T-cell (primary cell): Measurements from ENCODE around the gene TMEM163. TPM values are rescaled to one million over a fixed set of nuclear protein-coding genes. Genes with fewer than 3 reads are reported as not detected.
"Not testable (repeated sequence)": the region's sequence is repeated elsewhere in the genome, so short reads cannot be mapped to it uniquely, and the experiment has no call there.

Experiments used
- ATAC-seq, 4 experiments: fragments of 200-7000 bp in 3 of 4; fragments of 150-1000 bp in 1 of 4; cut with Tn5 transposase; replicated peaks in 1 of 4; 1 replicate in 3 of 4; 2 replicates in 1 of 4; pipeline ENCODE4 v1.10.0; 2021; ENCODE audit warnings: moderate library complexity in 3 of 4, mild to moderate bottlenecking in 2 of 4, moderate number of reproducible peaks in 1 of 4
- CTCF ChIA-PET, 2 donors: fragments of 300-600 bp; sonication (Branson Sonifier 250); formaldehyde crosslinking; loops; one replicate each; lab custom pipeline; 2022; ENCODE audit warnings: antibody characterized with exemption in 2 of 2; lab: Charles Lee
- POLR2A ChIA-PET, 2 donors: fragments of 300-600 bp; sonication (Branson Sonifier 250); formaldehyde crosslinking; loops; one replicate each; lab custom pipeline; 2022; ENCODE audit warnings: antibody characterized with exemption in 2 of 2; lab: Charles Lee
- DNase-seq, 35 experiments: peaks; one replicate each; pipeline versions ENCODE4 v3.0.0 to v3.0.0-alpha.2; 2013 to 2023
- H3K27ac ChIP-seq: one replicate; pipeline ENCODE4 v1.5.1; 2013; ENCODE audit warnings: low read length
- H3K27me3 ChIP-seq, 2 experiments: replicated peaks in 1 of 2; 1 replicate in 1 of 2; 2 replicates in 1 of 2; pipeline versions ENCODE4 v1.6.1 to v1.7.0; 2013; ENCODE audit warnings: low read length in 1 of 2, mixed read lengths in 1 of 2; ENCODE audit not compliant: control insufficient read depth in 2 of 2, insufficient read depth in 2 of 2; ENCODE audit errors: extremely low read depth in 1 of 2
- H3K36me3 ChIP-seq, 2 donors: 1 replicate in 1 of 2; 2 replicates in 1 of 2; pipeline versions ENCODE4 v1.6.1 to v1.7.0; 2013; ENCODE audit warnings: low read length in 1 of 2; ENCODE audit not compliant: control insufficient read depth in 2 of 2, insufficient read depth in 1 of 2; ENCODE audit errors: extremely low read depth in 1 of 2
- H3K4me1 ChIP-seq, 2 experiments: 1 replicate in 1 of 2; 2 replicates in 1 of 2; pipeline versions ENCODE4 v1.6.1 to v1.7.0; 2013; ENCODE audit warnings: low read length in 2 of 2, mixed read lengths in 1 of 2; ENCODE audit not compliant: insufficient read depth in 2 of 2, control insufficient read depth in 1 of 2; ENCODE audit errors: extremely low read depth in 1 of 2
- H3K4me3 ChIP-seq, 2 donors: 1 replicate in 1 of 2; 2 replicates in 1 of 2; pipeline versions ENCODE4 v1.5.1 to v1.7.0; 2013; ENCODE audit warnings: mild to moderate bottlenecking in 2 of 2, low read length in 1 of 2, moderate library complexity in 1 of 2; ENCODE audit not compliant: control insufficient read depth in 1 of 2; ENCODE audit errors: extremely low read depth in 1 of 2
- H3K9me3 ChIP-seq: 2 replicates; pipeline ENCODE4 v1.7.0; 2013
- H3K27ac Mint-ChIP-seq, 2 donors: one replicate each; pipeline ENCODE4 v1.8.0; 2020 to 2021; ENCODE audit warnings: mild to moderate bottlenecking in 2 of 2, mixed read lengths in 2 of 2
- H3K27me3 Mint-ChIP-seq, 2 donors: one replicate each; pipeline ENCODE4 v1.8.0; 2021 to 2022; ENCODE audit warnings: mixed read lengths in 2 of 2
- H3K36me3 Mint-ChIP-seq: one replicate; pipeline ENCODE4 v1.8.0; 2021; ENCODE audit warnings: mixed read lengths
- H3K4me1 Mint-ChIP-seq, 3 donors: one replicate each; pipeline ENCODE4 v1.8.0; 2020 to 2022; ENCODE audit warnings: mixed read lengths in 3 of 3, mild to moderate bottlenecking in 1 of 3
- H3K4me3 Mint-ChIP-seq, 3 donors: one replicate each; pipeline ENCODE4 v1.8.0; 2020 to 2022; ENCODE audit warnings: mild to moderate bottlenecking in 3 of 3, mixed read lengths in 3 of 3, moderate library complexity in 3 of 3
- H3K9me3 Mint-ChIP-seq, 3 donors: one replicate each; pipeline ENCODE4 v1.8.0; 2020 to 2022; ENCODE audit warnings: mixed read lengths in 3 of 3
- WGBS: methylation state at CpG from one replicate; pipeline ENCODE4 v1.1.5; 2013; ENCODE audit warnings: missing lambda C conversion rate; ENCODE audit not compliant: insufficient coverage; 5-methylcytosine and 5-hydroxymethylcytosine counted together
- total RNA-seq, 35 experiments: library from RNA in 6 of 35; stranded (reverse) in 6 of 35; fragments of 120-200 nt in 1 of 35; gene quantifications; one replicate each; pipeline versions ENCODE4 v1.2.1 to v1.2.4 and lab custom pipeline; 2013 to 2026

The TMEM163 gene
- total RNA-seq, 5 donors from 2014 or later (not counting 1 experiment from before 2014, with no cell fraction given) = 0.18 to 0.73 (median 0.35) TPM

DNA sequence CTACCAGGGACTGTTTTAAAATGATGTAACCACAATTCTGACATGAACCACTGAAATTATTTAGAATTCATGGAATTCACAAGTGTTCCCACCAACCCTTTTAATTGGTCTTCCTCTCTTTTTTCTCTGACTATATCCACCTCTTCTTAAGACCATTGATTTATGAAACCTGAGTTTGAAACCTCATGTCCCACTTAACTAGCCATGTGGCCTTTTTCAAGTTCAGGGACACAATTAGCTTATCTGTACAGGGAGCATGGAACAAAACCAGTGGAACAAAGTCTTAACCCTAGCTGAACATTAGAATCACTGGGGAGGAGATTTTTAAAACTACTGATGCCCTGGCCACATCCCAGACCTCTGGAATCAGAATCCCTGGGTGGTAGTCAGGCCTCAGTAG lies 41.6 kb upstream of the TMEM163 start:
- no peak overlapping the region for H3K4me3 Mint-ChIP-seq
- no peak overlapping the region for H3K27ac ChIP-seq
- DNase-seq = no peak
- H3K27me3 Mint-ChIP-seq = peaks cover 15 to 28% of the 10 kb centered on the region in 2 donors
- no peaks in the 10 kb centered on the region for H3K9me3 ChIP-seq
- H3K4me1 Mint-ChIP-seq = peaks cover 0 to 9% (median 8%) of the 10 kb centered on the region in 3 donors
- peaks cover 0 to 10% of the 10 kb centered on the region in 2 experiments for H3K27me3 ChIP-seq
- ChIA-PET POLR2A (no interaction called here), CTCF (no interaction called here)
- H3K4me3 ChIP-seq = no peak overlapping the region
- peaks cover 4% of the 10 kb centered on the region for H3K36me3 Mint-ChIP-seq
- H3K27ac Mint-ChIP-seq = no peak overlapping the region
- ATAC-seq = no peak
- H3K4me1 ChIP-seq = no peaks in the 10 kb centered on the region
- H3K36me3 ChIP-seq = no peaks in the 10 kb centered on the region
- peaks cover 2 to 12% (median 10%) of the 10 kb centered on the region in 3 donors for H3K9me3 Mint-ChIP-seq

DNA sequence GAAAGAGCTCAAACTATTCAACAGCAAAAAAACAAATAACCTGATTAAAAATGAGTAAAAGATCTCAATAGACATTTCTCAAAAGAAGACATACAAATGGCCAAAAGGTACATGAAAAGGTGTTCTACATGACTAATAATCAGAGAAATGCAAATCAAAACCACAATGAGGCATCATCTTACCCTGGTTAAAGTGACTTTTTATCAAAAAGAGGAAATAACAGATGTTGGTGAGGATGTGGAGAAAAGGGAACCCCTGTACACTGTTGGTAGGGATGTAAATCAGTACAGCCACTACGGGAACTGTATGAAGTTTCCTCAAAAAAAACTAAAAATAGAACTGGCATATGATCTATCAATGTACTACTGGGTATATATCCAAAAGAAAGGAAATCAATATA lies 39.8 kb upstream of the TMEM163 start:
- no peak overlapping the region for H3K27ac ChIP-seq
- H3K4me3 Mint-ChIP-seq = no peak overlapping the region
- H3K4me1 ChIP-seq = no peaks in the 10 kb centered on the region
- ATAC-seq = no peak
- no peak for DNase-seq
- H3K27me3 Mint-ChIP-seq = peaks cover 18 to 31% of the 10 kb centered on the region in 2 donors
- peaks cover 0 to 15% of the 10 kb centered on the region in 2 experiments for H3K27me3 ChIP-seq
- CTCF ChIA-PET = no interaction called here
- peaks cover 0 to 9% (median 8%) of the 10 kb centered on the region in 3 donors for H3K4me1 Mint-ChIP-seq
- no peak overlapping the region for H3K4me3 ChIP-seq
- H3K36me3 ChIP-seq = no peaks in the 10 kb centered on the region
- peaks cover 2 to 13% (median 12%) of the 10 kb centered on the region in 3 donors for H3K9me3 Mint-ChIP-seq
- no CpG with 5 or more reads among the region's 1 CpG for WGBS
- H3K9me3 ChIP-seq = no peaks in the 10 kb centered on the region
- POLR2A ChIA-PET = no interaction called here
- no peak overlapping the region for H3K27ac Mint-ChIP-seq
- H3K36me3 Mint-ChIP-seq = peaks cover 4% of the 10 kb centered on the region

DNA sequence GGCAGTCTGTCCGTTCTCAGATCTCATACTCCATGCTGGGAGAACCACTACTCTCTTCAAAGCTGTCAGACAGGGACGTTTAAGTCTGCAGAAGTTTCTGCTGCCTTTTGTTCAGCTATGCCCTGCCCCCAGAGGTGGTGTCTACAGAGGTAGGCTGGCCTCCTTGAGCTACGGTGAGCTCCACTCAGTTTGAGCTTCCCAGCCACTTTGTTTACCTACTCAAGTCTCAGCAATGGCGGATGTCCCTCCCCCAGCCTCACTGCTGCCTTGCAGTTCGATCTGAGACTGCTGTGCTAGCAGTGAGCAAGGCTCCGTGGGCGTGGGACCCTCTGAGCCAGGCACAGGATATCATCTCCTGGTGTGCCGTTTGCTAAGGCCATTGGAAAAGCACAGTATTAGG lies 33.2 kb upstream of the TMEM163 start:
- H3K9me3 ChIP-seq, H3K36me3 Mint-ChIP-seq, DNase-seq, H3K4me1 Mint-ChIP-seq, POLR2A ChIA-PET, H3K36me3 ChIP-seq, H3K27ac Mint-ChIP-seq, H3K4me1 ChIP-seq, ATAC-seq, H3K4me3 Mint-ChIP-seq, CTCF ChIA-PET, H3K4me3 ChIP-seq, H3K27ac ChIP-seq: not testable (repeated sequence)
- Mint-ChIP-seq H3K9me3 (peaks cover 0 to 11% (median 2%) of the 10 kb centered on the region in 3 donors), H3K27me3 (peaks cover 46 to 58% of the 10 kb centered on the region in 2 donors)
- H3K27me3 ChIP-seq = peaks cover 0 to 17% of the 10 kb centered on the region in 2 experiments
- WGBS = 81% methylated on average over 3 of the region's 8 CpGs

DNA sequence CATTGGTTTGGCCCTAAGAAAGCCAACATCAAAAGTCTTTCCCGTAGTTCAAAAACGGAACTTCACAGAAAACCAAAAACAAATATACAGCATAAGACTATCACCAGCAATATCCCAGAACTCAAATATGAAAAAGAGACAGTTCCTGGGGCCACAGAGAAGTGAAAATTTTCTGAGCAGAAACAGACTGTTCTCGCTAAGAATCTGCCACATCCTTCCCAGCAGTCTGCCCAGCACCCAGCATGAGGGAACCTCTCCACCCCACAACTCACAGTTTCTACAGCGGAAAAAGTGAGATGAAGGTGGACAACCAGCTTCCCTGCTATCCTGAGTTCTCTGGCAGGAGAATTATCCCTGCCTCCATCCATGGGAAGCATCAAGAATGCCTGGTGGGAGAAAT lies 26.7 kb upstream of the TMEM163 start:
- Mint-ChIP-seq H3K9me3 (no peaks in the 10 kb centered on the region), H3K4me1 (peaks cover 10 to 12% (median 10%) of the 10 kb centered on the region in 3 donors), H3K27ac (no peak overlapping the region), H3K36me3 (no peaks in the 10 kb centered on the region), H3K4me3 (no peak overlapping the region), H3K27me3 (peaks cover 11 to 23% of the 10 kb centered on the region in 2 donors)
- ATAC-seq (no peak), DNase-seq (no peak)
- ChIA-PET POLR2A (no interaction called here), CTCF (no interaction called here)
- Histone ChIP-seq H3K4me3 (no peak overlapping the region), H3K36me3 (no peaks in the 10 kb centered on the region), H3K4me1 (peaks cover 0 to 4% of the 10 kb centered on the region in 2 experiments), H3K27ac (no peak overlapping the region), H3K9me3 (no peaks in the 10 kb centered on the region), H3K27me3 (peaks cover 0 to 5% of the 10 kb centered on the region in 2 experiments)
- 80% methylated on average over 2 of the region's 4 CpGs for WGBS

DNA sequence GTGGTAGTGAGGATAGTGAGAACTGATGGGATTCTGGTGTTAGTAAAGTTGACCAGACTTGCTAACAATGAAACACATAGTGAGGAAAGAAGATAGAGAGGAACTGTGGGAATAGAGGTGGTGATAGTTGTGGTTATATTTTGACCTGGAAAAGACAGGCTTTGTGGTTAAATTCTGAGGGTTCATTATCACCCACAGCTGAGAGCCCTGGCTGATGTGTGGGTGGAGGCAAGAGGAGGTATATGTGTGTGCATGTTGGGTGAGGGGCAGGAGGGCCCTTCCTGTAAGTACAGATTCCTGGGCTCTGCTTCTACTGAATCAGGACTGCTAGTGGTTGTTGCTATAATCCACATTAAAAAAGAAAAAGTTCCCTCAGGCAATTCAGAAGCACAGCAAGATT lies 26.2 kb upstream of the TMEM163 start:
- H3K36me3 Mint-ChIP-seq = no peaks in the 10 kb centered on the region
- H3K9me3 Mint-ChIP-seq = no peaks in the 10 kb centered on the region
- H3K27me3 Mint-ChIP-seq = peaks cover 6 to 19% of the 10 kb centered on the region in 2 donors
- Histone ChIP-seq H3K27ac (no peak overlapping the region), H3K4me3 (no peak overlapping the region), H3K27me3 (peaks cover 0 to 5% of the 10 kb centered on the region in 2 experiments), H3K4me1 (peaks cover 0 to 4% of the 10 kb centered on the region in 2 experiments), H3K36me3 (no peaks in the 10 kb centered on the region), H3K9me3 (no peaks in the 10 kb centered on the region)
- DNase-seq (no peak), ATAC-seq (no peak)
- POLR2A ChIA-PET = no interaction called here
- peaks cover 10 to 12% (median 10%) of the 10 kb centered on the region in 3 donors for H3K4me1 Mint-ChIP-seq
- CTCF ChIA-PET = no interaction called here
- no peak overlapping the region for H3K4me3 Mint-ChIP-seq
- H3K27ac Mint-ChIP-seq = no peak overlapping the region

DNA sequence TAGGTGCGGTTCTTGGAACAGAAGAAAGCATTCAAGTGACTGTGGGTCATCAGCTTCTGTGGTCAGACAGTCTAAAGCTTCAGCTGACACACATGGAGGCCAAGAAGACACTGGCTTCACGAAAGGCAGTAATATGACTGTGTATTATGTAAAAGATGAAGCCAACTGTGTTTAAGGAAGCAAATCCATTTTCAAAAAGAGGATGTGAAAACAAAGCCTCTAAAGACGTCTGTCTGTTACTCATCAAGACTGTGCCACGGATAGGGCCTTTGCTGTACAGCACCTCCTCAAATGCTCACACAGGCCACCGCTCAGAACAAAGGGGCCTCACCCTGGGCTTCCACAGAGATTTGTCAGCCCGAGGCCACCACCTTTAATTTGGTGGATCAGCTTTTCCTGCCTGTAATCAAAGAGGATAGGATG lies 21.1 kb upstream of the TMEM163 start:
- CTCF ChIA-PET = interaction anchor here in 1 of 2 donors (0.5 kb wide), 1 partner anchor 733 kb away, joined by 3 read pairs; no protein-coding TSS in a partner anchor

More for the DNA sequence above, 21.1 kb upstream of the TMEM163 start:
- peaks cover 8 to 27% of the 10 kb centered on the region in 2 donors for H3K27me3 Mint-ChIP-seq
- H3K27ac Mint-ChIP-seq = no peak overlapping the region
- ATAC-seq = peak in 2 of 4 experiments; percentile 32 to 34
- no peak overlapping the region for H3K4me3 Mint-ChIP-seq
- DNase-seq = peak in 1 of 35 experiments; percentile 37
- POLR2A ChIA-PET = no interaction called here
- H3K36me3 ChIP-seq = no peaks in the 10 kb centered on the region
- no peaks in the 10 kb centered on the region for H3K36me3 Mint-ChIP-seq
- H3K27ac ChIP-seq = no peak overlapping the region
- no peaks in the 10 kb centered on the region for H3K9me3 ChIP-seq
- H3K27me3 ChIP-seq = peaks cover 0 to 28% of the 10 kb centered on the region in 2 experiments
- no peaks in the 10 kb centered on the region for H3K9me3 Mint-ChIP-seq
- WGBS = 48% methylated on average over 5 of the region's 6 CpGs
- H3K4me3 ChIP-seq = no peak overlapping the region
- peaks cover 3% of the 10 kb centered on the region in 3 donors for H3K4me1 Mint-ChIP-seq
- H3K4me1 ChIP-seq = no peaks in the 10 kb centered on the region
